Body of pancreas (tissue), 4 donors: ENCODE measurements around the gene COL27A1. TPM values are rescaled to one million over a fixed set of nuclear protein-coding genes. Genes with fewer than 3 reads are reported as not detected.

Experiments used
- ATAC-seq: fragments of 150-250 bp; one replicate; pipeline ENCODE4 v1.9.1; 2016
- DNase-seq, 4 donors: peaks; one replicate each; pipeline ENCODE4 v3.0.0-alpha.2; 2019
- H3K27ac ChIP-seq, 4 donors: fragments of 200-600 bp; sonication (generic); 1 replicate in 3 of 4; 2 replicates in 1 of 4; pipeline versions ENCODE4 v1.5.1 to v1.6.1; 2016 to 2019; ENCODE audit warnings: mild to moderate bottlenecking in 1 of 4, mixed read lengths in 1 of 4, moderate library complexity in 1 of 4
- H3K27me3 ChIP-seq, 2 donors: fragments of 200-600 bp; sonication (generic); one replicate each; pipeline ENCODE4 v1.6.0; 2016; ENCODE audit warnings: mild to moderate bottlenecking in 1 of 2
- H3K36me3 ChIP-seq, 2 donors: fragments of 200-600 bp; sonication (generic); replicated peaks in 1 of 2; 2 replicates each; pipeline ENCODE4 v1.5.1; 2016; ENCODE audit warnings: low read depth in 2 of 2; ENCODE audit not compliant: insufficient read depth in 1 of 2
- H3K4me1 ChIP-seq: fragments of 200-600 bp; sonication (generic); one replicate; pipeline ENCODE4 v1.6.0; 2016
- H3K4me3 ChIP-seq, 2 donors: fragments of 200-600 bp; sonication (generic); 1 replicate in 1 of 2; 2 replicates in 1 of 2; pipeline ENCODE4 v1.5.1; 2016 to 2019
- H3K9me3 ChIP-seq, 3 donors: fragments of 200-600 bp; sonication (generic); 1 replicate in 2 of 3; 2 replicates in 1 of 3; pipeline ENCODE4 v1.5.1; 2016
- POLR2A ChIP-seq, 3 donors: fragments of 450-650 bp; IDR thresholded peaks; one replicate each; pipeline ENCODE4 v1.6.1; 2016; ENCODE audit warnings: antibody characterized with exemption in 3 of 3, mild to moderate bottlenecking in 2 of 3
- WGBS, 2 donors: methylation state at CpG; one replicate each; pipeline ENCODE4 v1.1.5; 2017; 5-methylcytosine and 5-hydroxymethylcytosine counted together
- intact Hi-C: fragments of 100-400 bp; cut with DNase I; formaldehyde crosslinking; loops from one replicate; pipeline ENCODE4 v1.15.1; 2023
- total RNA-seq, 2 donors: library from RNA; depleted of rRNA; stranded (reverse); fragments of >200 nt; gene quantifications; one replicate each; pipeline ENCODE4 v1.1.0, GENCODE V29; 2016
- TF ChIP-seq, protein P1 (sequence below), 7 experiments: fragments of 450-650 bp in 4 of 7; fragments of 200-600 bp in 3 of 7; sonication (generic) in 3 of 7; IDR thresholded peaks; one replicate each; pipeline ENCODE4 v1.5.1; 2016 to 2019; ENCODE audit warnings: antibody characterized with exemption in 7 of 7

The COL27A1 gene
- total RNA-seq, 2 donors from 2014 or later: 24.1 to 58.0 TPM

DNA sequence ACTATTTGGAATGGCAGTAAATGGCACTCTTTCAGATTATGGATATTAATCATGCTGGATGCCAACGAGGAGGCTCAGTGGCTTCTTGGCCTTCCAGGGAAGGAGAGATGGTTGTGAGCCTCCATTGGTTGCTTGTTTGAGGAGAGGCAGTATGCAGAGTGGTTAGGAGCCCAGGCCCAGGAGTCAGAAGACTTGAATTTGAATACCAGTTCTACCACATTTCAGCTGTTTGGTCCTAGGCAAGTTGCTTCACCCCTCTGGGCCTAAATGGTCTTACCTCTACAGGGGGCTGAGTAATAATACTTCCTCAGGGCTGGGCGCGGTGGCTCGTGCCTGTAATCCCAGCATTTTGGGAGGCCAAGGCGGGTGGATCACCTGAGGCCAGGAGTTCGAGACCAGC lies 52.5 kb downstream of the COL27A1 start:
- WGBS, 2 donors: 82 to 92% methylated on average over 6 of the region's 6 CpGs
- TF ChIP-seq POLR2A (IDR thresholded peaks at IDR 0.05): no peak
- H3K4me1 ChIP-seq: no peaks in the 10 kb centered on the region
- no peak overlapping the region for H3K27ac ChIP-seq
- no peak overlapping the region for H3K4me3 ChIP-seq
- no peaks in the 10 kb centered on the region for H3K27me3 ChIP-seq
- ATAC-seq (no peak), DNase-seq (no peak)
- no peaks in the 10 kb centered on the region for H3K9me3 ChIP-seq
- peaks cover 0 to 1% of the 10 kb centered on the region in 2 donors for H3K36me3 ChIP-seq
- intact Hi-C loops: no loop called here

DNA sequence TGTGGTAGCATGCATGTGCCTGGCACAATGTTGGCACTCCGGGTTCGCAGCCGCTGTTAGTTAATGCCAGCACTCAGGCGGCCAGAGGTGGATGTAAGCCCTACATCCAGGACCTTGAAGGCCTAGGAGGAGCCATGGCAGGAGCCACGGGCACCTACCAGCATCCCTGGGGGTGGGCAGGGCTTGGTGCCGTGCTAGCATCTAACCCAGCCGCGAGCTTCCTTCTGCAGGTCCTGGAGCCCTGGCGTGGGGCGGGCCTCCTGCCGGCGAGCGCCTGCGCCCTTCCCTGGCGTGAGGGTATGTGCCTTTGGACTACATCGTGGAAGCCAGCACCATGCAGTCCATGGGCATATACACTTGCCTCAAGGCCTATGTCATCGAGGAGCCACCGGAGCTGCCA lies 53.8 kb downstream of the COL27A1 start:
- Histone ChIP-seq H3K4me1 (no peaks in the 10 kb centered on the region), H3K9me3 (no peaks in the 10 kb centered on the region), H3K4me3 (no peak overlapping the region), H3K27me3 (no peaks in the 10 kb centered on the region), H3K27ac (no peak overlapping the region), H3K36me3 (peaks cover 0 to 1% of the 10 kb centered on the region in 2 donors)
- intact Hi-C loops: no loop called here
- 85 to 95% methylated on average over 4 to 18 of the region's 18 CpGs for WGBS, 2 donors
- ATAC-seq (no peak), DNase-seq (no peak)
- TF ChIP-seq POLR2A (IDR thresholded peaks at IDR 0.05): no peak
- TF ChIP-seq, protein P1, sequence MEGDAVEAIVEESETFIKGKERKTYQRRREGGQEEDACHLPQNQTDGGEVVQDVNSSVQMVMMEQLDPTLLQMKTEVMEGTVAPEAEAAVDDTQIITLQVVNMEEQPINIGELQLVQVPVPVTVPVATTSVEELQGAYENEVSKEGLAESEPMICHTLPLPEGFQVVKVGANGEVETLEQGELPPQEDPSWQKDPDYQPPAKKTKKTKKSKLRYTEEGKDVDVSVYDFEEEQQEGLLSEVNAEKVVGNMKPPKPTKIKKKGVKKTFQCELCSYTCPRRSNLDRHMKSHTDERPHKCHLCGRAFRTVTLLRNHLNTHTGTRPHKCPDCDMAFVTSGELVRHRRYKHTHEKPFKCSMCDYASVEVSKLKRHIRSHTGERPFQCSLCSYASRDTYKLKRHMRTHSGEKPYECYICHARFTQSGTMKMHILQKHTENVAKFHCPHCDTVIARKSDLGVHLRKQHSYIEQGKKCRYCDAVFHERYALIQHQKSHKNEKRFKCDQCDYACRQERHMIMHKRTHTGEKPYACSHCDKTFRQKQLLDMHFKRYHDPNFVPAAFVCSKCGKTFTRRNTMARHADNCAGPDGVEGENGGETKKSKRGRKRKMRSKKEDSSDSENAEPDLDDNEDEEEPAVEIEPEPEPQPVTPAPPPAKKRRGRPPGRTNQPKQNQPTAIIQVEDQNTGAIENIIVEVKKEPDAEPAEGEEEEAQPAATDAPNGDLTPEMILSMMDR (IDR thresholded peaks at IDR 0.05): no peak

DNA sequence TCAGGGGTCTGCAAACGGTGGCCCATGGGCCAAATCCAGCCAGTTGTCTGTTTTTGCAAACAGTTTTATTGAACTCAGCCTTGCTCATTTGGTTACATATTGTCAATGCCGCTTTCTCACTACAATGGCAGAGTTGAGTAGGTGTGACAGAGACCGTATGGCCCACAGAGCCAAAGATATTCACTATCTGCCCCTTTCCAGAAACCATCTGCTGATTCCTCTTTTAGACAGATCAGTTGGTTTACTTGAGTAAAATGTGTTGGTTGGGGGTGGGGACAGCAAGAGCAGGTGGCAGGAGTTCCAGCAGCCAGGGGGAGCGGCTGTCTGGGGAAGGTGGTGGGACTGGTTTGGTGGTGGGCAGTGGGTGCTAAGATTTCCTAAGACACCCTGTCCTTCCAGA lies 54.8 kb downstream of the COL27A1 start:
- no peak for TF ChIP-seq POLR2A (IDR thresholded peaks at IDR 0.05)
- TF ChIP-seq, protein P1 (IDR thresholded peaks at IDR 0.05): no peak
- Histone ChIP-seq H3K4me1 (no peaks in the 10 kb centered on the region), H3K4me3 (no peak overlapping the region), H3K27ac (no peak overlapping the region), H3K36me3 (peaks cover 0 to 1% of the 10 kb centered on the region in 2 donors), H3K27me3 (no peaks in the 10 kb centered on the region), H3K9me3 (no peaks in the 10 kb centered on the region)
- ATAC-seq (no peak), DNase-seq (no peak)
- intact Hi-C loops: no loop called here
- WGBS, 2 donors: 92 to 93% methylated on average over 4 of the region's 4 CpGs

DNA sequence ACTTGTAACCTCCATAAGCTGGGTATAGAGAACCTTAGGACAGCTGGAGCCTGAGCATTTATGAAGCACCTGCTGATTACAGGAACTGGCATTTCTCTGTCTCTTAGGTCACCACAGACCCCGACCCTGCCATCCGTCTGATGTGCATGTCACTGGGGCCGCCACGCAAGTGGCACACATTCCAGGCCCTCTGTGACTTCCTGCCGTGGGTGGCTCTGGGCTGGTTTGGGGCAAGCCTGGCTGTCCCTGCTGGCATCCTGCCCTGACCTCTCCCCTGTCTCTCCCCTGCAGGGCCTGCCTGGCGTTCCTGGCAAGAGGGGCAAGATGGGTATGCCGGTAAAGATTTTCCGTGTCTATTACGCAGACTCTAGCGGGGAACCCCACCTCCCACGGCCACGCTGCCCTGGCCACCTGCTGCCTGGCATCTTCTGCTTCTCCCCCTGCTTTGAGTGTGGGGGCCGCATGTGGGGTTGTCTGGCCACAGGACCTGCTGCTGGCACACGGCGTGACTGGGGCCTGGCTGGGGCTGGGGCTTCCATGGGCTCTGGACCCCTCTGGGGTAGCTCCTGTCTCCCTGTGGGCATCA lies 55.4 kb downstream of the COL27A1 start:
- no peak for TF ChIP-seq POLR2A (IDR thresholded peaks at IDR 0.05)
- WGBS, 2 donors: 85 to 95% methylated on average over 9 to 15 of the region's 15 CpGs
- Histone ChIP-seq H3K4me1 (peaks cover 4% of the 10 kb centered on the region), H3K9me3 (no peaks in the 10 kb centered on the region), H3K4me3 (no peak overlapping the region), H3K36me3 (peaks cover 0 to 1% of the 10 kb centered on the region in 2 donors), H3K27me3 (no peaks in the 10 kb centered on the region), H3K27ac (no peak overlapping the region)
- ATAC-seq (no peak), DNase-seq (no peak)
- intact Hi-C loops: no loop called here

DNA sequence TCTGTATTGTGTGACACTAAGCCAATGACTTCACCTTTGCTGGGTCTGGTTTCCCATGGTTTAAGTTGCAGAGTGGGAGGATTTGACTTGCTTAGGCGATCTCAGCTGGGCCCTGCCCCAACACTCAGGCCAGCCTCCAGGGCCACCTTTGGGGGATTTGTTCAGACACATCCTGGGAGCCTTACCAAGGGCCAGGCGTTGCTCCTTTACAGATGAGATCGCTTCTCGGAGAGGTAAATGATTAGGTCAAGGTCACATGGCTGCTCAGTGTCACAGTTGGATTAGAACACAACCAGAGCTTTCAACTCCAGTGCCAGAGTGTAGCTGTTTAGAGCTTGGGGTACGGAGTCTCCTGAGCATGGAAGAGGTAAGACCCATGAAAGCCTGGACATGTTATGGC lies 57.5 kb downstream of the COL27A1 start:
- peaks cover 9% of the 10 kb centered on the region for H3K4me1 ChIP-seq
- ATAC-seq: no peak
- peaks cover 0 to 1% of the 10 kb centered on the region in 2 donors for H3K36me3 ChIP-seq
- no peak for DNase-seq
- WGBS, 2 donors: 76 to 100% methylated on average over 1 to 5 of the region's 5 CpGs
- H3K27ac ChIP-seq: no peak overlapping the region
- H3K4me3 ChIP-seq: no peak overlapping the region
- no peaks in the 10 kb centered on the region for H3K27me3 ChIP-seq
- no peaks in the 10 kb centered on the region for H3K9me3 ChIP-seq
- TF ChIP-seq, protein P1 (IDR thresholded peaks at IDR 0.05): no peak
- no peak for TF ChIP-seq POLR2A (IDR thresholded peaks at IDR 0.05)
- intact Hi-C loops: no loop called here

DNA sequence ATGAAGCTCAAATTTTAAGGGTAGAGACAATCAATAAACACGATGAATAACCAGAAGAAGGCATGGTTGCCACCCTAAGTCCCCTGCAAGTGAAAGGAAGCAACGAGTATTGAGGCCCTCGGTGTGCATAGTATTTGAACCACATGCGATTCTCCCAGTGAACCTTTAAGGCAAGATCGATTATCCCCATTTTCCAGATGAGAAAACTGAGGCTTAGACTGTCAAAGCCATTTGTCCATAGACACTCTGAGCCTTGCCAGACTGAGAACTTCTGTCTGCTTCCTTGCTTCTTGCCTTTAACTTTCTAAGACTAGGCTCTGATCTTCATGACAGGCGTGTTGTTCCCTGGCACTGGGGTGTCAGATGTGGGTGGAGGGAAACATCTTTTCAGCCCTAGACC lies 58.2 kb downstream of the COL27A1 start:
- Histone ChIP-seq H3K4me1 (peaks cover 9% of the 10 kb centered on the region), H3K27ac (no peak overlapping the region), H3K27me3 (no peaks in the 10 kb centered on the region), H3K36me3 (peaks cover 0 to 1% of the 10 kb centered on the region in 2 donors), H3K4me3 (no peak overlapping the region), H3K9me3 (no peaks in the 10 kb centered on the region)
- no peak for DNase-seq
- intact Hi-C loops: no loop called here
- WGBS, 2 donors: 90 to 91% methylated on average over 6 of the region's 6 CpGs
- no peak for ATAC-seq
- no peak for TF ChIP-seq POLR2A (IDR thresholded peaks at IDR 0.05)
- TF ChIP-seq, protein P1 (IDR thresholded peaks at IDR 0.05): no peak
